Body of pancreas (tissue), 4 donors: ENCODE data around the gene SCN7A. TPM values are rescaled to one million over a fixed set of nuclear protein-coding genes. Genes with fewer than 3 reads are reported as not detected.
"Not testable (repeated sequence)": the region's sequence is repeated elsewhere in the genome, so short reads cannot be mapped to it uniquely, and the experiment has no call there.

ENCODE experiments used
- ATAC-seq: fragments of 150-250 bp; one replicate; pipeline ENCODE4 v1.9.1; 2016
- DNase-seq, 4 donors: peaks; one replicate each; pipeline ENCODE4 v3.0.0-alpha.2; 2019
- H3K27ac ChIP-seq, 4 donors: fragments of 200-600 bp; sonication (generic); 1 replicate in 3 of 4; 2 replicates in 1 of 4; pipeline versions ENCODE4 v1.5.1 to v1.6.1; 2016 to 2019; ENCODE audit warnings: mild to moderate bottlenecking in 1 of 4, mixed read lengths in 1 of 4, moderate library complexity in 1 of 4
- H3K27me3 ChIP-seq, 2 donors: fragments of 200-600 bp; sonication (generic); one replicate each; pipeline ENCODE4 v1.6.0; 2016; ENCODE audit warnings: mild to moderate bottlenecking in 1 of 2
- H3K36me3 ChIP-seq, 2 donors: fragments of 200-600 bp; sonication (generic); replicated peaks in 1 of 2; 2 replicates each; pipeline ENCODE4 v1.5.1; 2016; ENCODE audit warnings: low read depth in 2 of 2; ENCODE audit not compliant: insufficient read depth in 1 of 2
- H3K4me1 ChIP-seq: fragments of 200-600 bp; sonication (generic); one replicate; pipeline ENCODE4 v1.6.0; 2016
- H3K4me3 ChIP-seq, 2 donors: fragments of 200-600 bp; sonication (generic); 1 replicate in 1 of 2; 2 replicates in 1 of 2; pipeline ENCODE4 v1.5.1; 2016 to 2019
- H3K9me3 ChIP-seq, 3 donors: fragments of 200-600 bp; sonication (generic); 1 replicate in 2 of 3; 2 replicates in 1 of 3; pipeline ENCODE4 v1.5.1; 2016
- POLR2A ChIP-seq, 3 donors: fragments of 450-650 bp; IDR thresholded peaks; one replicate each; pipeline ENCODE4 v1.6.1; 2016; ENCODE audit warnings: antibody characterized with exemption in 3 of 3, mild to moderate bottlenecking in 2 of 3
- WGBS, 2 donors: methylation state at CpG; one replicate each; pipeline ENCODE4 v1.1.5; 2017; 5-methylcytosine and 5-hydroxymethylcytosine counted together
- intact Hi-C: fragments of 100-400 bp; cut with DNase I; formaldehyde crosslinking; loops from one replicate; pipeline ENCODE4 v1.15.1; 2023
- total RNA-seq, 2 donors: library from RNA; depleted of rRNA; stranded (reverse); fragments of >200 nt; gene quantifications; one replicate each; pipeline ENCODE4 v1.1.0, GENCODE V29; 2016
- TF ChIP-seq, protein P1 (sequence below), 7 experiments: fragments of 450-650 bp in 4 of 7; fragments of 200-600 bp in 3 of 7; sonication (generic) in 3 of 7; IDR thresholded peaks; one replicate each; pipeline ENCODE4 v1.5.1; 2016 to 2019; ENCODE audit warnings: antibody characterized with exemption in 7 of 7

Gene SCN7A
- total RNA-seq, 2 donors from 2014 or later: 7.8 to 8.6 TPM

DNA sequence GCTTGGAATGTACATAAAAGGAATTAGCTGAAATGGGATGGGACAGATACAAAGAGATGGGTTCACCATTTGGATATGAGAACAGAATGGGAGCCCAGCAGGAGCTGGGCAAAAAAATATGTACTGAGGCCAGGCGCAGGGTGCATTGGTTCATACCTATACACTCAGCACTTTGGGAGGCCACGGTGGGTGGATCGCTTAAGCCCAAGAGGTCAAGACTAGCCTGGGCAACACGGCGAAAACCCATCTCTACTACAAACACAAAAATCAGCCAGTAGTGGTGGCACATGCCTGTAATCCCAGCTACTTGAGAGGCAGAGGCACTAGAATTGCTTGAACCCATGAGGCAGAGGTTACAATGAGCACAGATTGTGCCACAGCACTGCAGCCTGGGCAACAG, 30.4 kb downstream of the SCN7A start:
- Histone ChIP-seq H3K9me3 (no peaks in the 10 kb centered on the region), H3K27me3 (no peaks in the 10 kb centered on the region), H3K27ac (no peak overlapping the region), H3K36me3 (no peaks in the 10 kb centered on the region), H3K4me1 (no peaks in the 10 kb centered on the region), H3K4me3 (no peak overlapping the region)
- 85 to 88% methylated on average over 4 to 5 of the region's 5 CpGs for WGBS, 2 donors
- ATAC-seq (no peak), DNase-seq (no peak)
- intact Hi-C loops: no loop called here
- TF ChIP-seq POLR2A (IDR thresholded peaks at IDR 0.05): no peak

DNA sequence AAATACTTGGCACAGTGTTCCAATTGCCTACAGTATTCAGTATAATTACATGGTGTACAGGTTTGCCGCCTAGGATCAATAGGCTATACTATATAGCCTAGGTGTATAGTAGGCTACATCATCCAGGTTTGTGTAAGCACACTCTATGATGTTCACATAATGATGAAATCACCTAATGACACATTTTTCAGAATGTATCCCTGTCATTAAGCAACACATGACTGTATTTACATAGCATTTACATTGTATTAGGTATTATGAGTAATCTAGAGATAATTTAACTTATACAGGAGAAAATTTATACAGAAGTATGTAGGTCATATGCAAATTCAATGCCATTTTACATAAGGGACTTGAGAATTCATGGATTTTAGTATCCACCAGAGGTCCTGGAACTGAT, 35.4 kb downstream of the SCN7A start:
- no peak overlapping the region for H3K4me3 ChIP-seq
- H3K27ac ChIP-seq: no peak overlapping the region
- no peak for DNase-seq
- H3K9me3 ChIP-seq: no peaks in the 10 kb centered on the region
- ATAC-seq: no peak
- H3K4me1 ChIP-seq: no peaks in the 10 kb centered on the region
- TF ChIP-seq, protein P1, sequence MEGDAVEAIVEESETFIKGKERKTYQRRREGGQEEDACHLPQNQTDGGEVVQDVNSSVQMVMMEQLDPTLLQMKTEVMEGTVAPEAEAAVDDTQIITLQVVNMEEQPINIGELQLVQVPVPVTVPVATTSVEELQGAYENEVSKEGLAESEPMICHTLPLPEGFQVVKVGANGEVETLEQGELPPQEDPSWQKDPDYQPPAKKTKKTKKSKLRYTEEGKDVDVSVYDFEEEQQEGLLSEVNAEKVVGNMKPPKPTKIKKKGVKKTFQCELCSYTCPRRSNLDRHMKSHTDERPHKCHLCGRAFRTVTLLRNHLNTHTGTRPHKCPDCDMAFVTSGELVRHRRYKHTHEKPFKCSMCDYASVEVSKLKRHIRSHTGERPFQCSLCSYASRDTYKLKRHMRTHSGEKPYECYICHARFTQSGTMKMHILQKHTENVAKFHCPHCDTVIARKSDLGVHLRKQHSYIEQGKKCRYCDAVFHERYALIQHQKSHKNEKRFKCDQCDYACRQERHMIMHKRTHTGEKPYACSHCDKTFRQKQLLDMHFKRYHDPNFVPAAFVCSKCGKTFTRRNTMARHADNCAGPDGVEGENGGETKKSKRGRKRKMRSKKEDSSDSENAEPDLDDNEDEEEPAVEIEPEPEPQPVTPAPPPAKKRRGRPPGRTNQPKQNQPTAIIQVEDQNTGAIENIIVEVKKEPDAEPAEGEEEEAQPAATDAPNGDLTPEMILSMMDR (IDR thresholded peaks at IDR 0.05): no peak
- no peak for TF ChIP-seq POLR2A (IDR thresholded peaks at IDR 0.05)
- 96 to 100% methylated on average over 1 of the region's 1 CpG for WGBS, 2 donors
- intact Hi-C loops: no loop called here
- no peaks in the 10 kb centered on the region for H3K27me3 ChIP-seq
- H3K36me3 ChIP-seq: no peaks in the 10 kb centered on the region

DNA sequence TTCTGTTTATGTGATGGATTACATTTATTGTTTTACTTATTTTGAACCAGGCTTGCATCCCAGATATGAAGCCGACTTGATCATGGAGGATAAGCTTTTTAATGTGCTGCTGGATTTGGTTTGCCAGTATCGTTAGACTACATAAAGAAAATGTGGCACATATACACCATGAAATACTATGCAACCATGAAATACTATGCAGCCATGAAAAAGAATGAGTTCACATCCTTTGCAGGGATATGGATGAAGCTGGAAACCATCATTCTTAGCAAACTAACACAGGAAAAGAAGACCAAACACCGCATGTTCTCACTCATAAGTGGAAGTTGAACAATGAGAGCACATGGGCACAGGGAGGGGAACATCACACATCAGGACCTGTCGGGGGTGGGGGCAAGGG, 38.2 kb downstream of the SCN7A start:
- H3K4me1 ChIP-seq, DNase-seq, ATAC-seq, H3K27ac ChIP-seq, H3K36me3 ChIP-seq, H3K27me3 ChIP-seq, H3K9me3 ChIP-seq, H3K4me3 ChIP-seq, intact Hi-C loops: not testable (repeated sequence)
- 85 to 90% methylated on average over 4 of the region's 4 CpGs for WGBS, 2 donors

DNA sequence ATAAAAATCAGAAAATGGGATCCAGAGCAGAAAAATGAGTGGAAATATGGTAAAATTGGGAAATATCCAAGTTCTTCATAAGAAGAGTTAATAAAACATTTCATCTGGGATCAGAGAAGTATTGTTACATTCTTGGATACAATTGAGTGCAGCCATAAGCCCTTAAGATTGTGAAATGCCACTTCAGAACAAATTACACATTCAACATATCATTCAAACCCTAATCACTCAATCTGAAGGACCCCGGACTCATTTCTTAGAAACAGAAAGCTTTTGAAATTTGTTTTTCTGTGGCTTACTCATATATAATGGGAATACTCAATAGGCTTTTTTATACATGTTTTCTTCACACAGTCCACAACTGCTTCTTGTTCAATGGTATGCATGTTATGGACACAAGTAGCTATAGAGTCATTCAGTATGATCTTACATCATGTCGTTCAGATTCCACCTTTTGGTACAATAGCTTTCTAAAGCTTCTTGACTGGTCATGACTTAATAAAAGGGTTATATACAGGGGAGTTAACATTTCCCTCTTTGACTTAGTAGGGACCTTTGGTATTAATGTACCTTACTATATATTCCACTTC, 39.9 kb downstream of the SCN7A start:
- DNase-seq (no peak), ATAC-seq (no peak)
- H3K9me3 ChIP-seq: no peaks in the 10 kb centered on the region
- no peak overlapping the region for H3K4me3 ChIP-seq
- H3K4me1 ChIP-seq: no peaks in the 10 kb centered on the region
- intact Hi-C loops: no loop called here
- no peaks in the 10 kb centered on the region for H3K27me3 ChIP-seq
- H3K36me3 ChIP-seq: no peaks in the 10 kb centered on the region
- H3K27ac ChIP-seq: no peak overlapping the region
- 38 to 50% methylated on average over 2 of the region's 2 CpGs for WGBS, 2 donors
- TF ChIP-seq POLR2A (IDR thresholded peaks at IDR 0.05): no peak
- TF ChIP-seq, protein P1 (IDR thresholded peaks at IDR 0.05): no peak

DNA sequence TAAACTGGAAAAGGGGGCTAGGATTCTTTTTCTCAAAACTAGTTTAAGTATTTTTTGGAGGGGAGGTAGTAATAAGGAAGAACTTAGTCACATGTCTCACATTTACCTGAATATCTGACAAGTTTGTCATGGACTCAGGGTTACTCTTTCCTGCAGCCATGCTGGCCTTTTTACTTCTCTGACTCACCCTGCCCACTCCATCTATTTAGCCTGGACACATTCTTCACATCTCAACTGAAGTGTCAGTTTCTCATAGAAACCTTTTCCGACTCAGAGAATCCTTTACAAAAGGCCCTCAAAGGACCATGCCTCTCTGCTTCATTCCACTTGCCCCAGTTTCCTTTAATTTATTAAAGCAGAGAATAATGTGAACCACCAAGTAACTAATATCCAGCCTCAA, 42.6 kb downstream of the SCN7A start:
- Histone ChIP-seq H3K27ac (no peak overlapping the region), H3K4me3 (no peak overlapping the region), H3K27me3 (no peaks in the 10 kb centered on the region), H3K9me3 (no peaks in the 10 kb centered on the region), H3K36me3 (no peaks in the 10 kb centered on the region), H3K4me1 (no peaks in the 10 kb centered on the region)
- TF ChIP-seq, protein P1 (IDR thresholded peaks at IDR 0.05): no peak
- no peak for TF ChIP-seq POLR2A (IDR thresholded peaks at IDR 0.05)
- 86 to 93% methylated on average over 1 of the region's 1 CpG for WGBS, 2 donors
- DNase-seq (no peak), ATAC-seq (no peak)
- intact Hi-C loops: no loop called here

DNA sequence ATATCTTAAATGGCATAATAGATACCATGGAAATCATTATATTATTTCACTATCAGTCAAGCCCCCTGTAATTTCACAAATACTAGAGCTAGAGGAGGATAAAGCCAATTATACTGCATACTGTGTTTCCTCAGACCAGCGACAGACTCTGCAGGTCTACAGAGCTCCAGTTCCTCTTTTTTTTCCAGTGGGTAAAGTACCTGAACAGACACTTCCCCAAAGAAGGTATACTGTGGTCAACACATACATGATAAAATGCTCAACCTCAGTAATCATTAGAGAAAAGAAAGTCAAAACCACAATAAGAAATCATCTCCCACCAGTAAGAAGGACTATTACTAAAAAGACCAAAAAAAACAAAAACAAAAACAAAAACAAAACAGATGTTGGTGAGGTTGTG, 44.6 kb downstream of the SCN7A start:
- intact Hi-C loops: no loop called here
- Histone ChIP-seq H3K27me3 (no peaks in the 10 kb centered on the region), H3K4me1 (no peaks in the 10 kb centered on the region), H3K36me3 (no peaks in the 10 kb centered on the region), H3K4me3 (no peak overlapping the region), H3K27ac (no peak overlapping the region), H3K9me3 (no peaks in the 10 kb centered on the region)
- DNase-seq: no peak
- ATAC-seq: no peak
- 39 to 50% methylated on average over 1 of the region's 1 CpG for WGBS, 2 donors
- TF ChIP-seq, protein P1 (IDR thresholded peaks at IDR 0.05): no peak
- TF ChIP-seq POLR2A (IDR thresholded peaks at IDR 0.05): no peak
